ENCODE data around the gene IRF7. TPM values are rescaled to one million over a fixed set of nuclear protein-coding genes. Genes with fewer than 3 reads are reported as not detected.
"Not testable (repeated sequence)": the region's sequence is repeated elsewhere in the genome, so short reads cannot be mapped to it uniquely, and the experiment has no call there.

The IRF7 gene
- total RNA-seq (ENCODE audit: insufficient read depth, low replicate concordance) = 16.6 TPM

DNA sequence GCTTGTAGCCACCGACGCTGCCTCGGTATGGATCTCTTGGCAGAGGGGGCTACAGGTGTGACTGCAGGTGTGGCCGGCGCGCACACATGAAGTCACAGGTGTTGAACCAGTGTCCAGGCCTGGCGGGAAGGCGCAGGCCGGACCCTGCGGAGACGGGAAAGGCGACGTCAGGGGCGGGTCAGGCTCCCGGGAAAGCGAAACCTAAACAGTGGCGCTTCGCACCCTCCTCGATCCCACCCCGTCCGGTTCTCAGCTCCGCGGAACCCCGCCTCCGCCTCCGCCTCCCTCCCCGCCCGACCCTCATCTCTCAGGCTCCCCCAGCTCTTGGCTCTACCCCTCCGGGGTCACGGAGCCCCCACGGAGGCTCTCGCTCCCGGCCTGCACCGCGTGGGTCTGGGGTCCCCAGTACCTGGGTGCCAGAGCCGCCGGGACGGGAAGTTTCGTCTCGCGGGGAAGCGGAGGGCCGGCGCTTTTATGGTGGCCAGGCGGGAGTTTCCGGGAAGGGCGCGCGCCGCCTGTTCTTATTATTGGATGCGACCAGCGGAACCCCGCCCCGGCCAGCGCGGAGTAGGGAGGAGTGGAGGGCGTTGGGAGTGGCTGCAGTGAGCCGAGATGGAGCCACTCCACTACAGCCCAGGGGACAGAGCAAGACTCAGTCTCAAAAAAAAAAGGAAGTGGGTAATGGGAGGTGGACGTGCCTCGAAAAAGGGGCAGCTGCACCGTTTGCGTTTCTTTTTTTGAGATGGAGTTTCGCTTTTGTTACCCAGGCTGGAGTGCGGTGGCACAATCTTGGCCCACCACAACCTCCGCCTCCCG, at the start of gene IRF7:
TSS of gene IRF7 (minus strand) at position 447 of the 816 bp plus-strand sequence. CDS start 586 bp downstream, outside the sequence.
- DNase-seq (ENCODE audit: low spot score) = peak; percentile 97

GRCh38 chr11:665062-665703, 49.4 kb upstream of the IRF7 start:
- DNase-seq (ENCODE audit: low spot score) = peak; percentile 95

DNA sequence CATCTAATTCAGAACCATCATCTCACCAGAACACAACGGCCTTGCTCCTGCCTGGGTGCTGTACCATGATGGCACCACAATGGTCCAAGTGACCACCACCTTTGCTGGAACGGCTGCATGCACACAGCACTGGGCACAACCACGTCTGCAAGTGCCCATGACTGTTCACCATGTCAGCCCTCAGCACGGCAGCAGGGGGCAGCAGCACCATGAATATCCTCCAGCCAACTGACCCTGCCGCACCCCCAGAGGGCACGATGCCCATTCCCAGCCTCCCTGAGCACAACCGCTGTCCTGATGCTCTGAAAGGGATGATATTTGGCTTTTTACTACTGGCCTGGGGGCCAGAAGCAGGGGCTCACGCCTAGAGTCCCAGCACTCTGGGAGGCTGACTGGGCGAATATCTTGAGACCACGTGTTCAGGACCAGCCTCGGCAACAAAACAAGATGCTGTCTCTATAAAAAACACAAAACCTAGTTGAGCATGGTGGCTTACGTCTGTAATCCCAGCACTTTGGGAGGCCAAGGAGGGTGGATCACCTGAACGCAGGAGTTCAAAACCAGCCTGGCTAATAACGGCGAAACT, 47.0 kb upstream of the IRF7 start:
- DNase-seq (ENCODE audit: low spot score) = peak; percentile 63

DNA sequence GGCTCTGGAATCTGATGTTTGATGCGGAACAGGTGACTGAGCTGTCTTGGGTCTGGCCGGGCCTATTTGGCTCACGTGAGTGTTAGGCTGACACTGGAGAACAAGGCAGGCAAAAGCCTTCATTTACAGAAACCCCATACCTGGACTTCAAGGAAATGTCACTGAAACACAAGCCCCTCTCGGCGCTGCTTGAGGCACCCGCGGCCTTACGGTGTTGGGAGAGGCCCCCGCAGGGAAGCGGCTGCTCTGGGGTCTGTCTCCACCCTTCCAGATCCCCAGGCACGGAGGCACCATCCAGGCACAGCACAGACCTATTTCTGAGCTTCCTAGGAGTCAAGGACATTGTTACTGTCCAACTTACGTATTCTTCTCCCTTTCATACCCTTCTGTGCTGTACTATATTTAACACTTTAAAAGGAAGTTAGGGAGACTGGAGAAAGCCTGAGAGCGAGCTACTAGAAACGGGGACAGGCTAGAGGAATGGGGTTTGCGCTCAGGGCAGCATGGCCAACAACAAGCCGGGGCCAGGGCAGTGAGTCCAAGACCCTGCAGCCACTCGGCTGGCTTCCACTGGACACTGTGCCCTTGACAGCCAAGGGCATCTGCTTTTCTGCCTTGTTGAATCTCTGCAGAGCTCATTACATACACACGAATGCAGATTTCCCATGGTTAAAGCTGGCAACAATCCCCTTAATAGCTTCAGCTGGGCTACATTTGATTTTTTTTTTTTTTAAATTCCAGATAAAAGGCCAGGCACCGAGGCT, 45.1 kb upstream of the IRF7 start:
- no peak for DNase-seq (ENCODE audit: low spot score)

DNA sequence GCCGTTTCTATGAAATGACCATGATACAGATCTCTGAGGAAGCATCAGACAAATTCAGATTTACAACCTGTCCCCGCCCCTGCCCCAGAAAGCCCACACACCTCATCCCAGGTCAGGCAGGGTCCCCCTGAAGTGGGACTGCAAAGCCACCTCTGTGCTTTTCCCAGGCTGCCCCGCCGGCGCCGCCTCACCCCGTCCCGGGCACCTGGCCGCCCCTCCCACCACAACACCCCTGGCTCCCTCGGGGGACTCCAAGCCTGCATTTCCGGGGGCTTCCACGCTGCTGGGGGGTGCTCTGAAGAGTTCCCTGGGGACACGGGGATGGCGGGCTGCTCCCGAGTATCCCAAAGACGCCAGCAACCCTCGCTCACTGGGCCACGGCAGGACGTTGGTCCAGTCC, 44.5 kb upstream of the IRF7 start:
- no peak for DNase-seq (ENCODE audit: low spot score)

DNA sequence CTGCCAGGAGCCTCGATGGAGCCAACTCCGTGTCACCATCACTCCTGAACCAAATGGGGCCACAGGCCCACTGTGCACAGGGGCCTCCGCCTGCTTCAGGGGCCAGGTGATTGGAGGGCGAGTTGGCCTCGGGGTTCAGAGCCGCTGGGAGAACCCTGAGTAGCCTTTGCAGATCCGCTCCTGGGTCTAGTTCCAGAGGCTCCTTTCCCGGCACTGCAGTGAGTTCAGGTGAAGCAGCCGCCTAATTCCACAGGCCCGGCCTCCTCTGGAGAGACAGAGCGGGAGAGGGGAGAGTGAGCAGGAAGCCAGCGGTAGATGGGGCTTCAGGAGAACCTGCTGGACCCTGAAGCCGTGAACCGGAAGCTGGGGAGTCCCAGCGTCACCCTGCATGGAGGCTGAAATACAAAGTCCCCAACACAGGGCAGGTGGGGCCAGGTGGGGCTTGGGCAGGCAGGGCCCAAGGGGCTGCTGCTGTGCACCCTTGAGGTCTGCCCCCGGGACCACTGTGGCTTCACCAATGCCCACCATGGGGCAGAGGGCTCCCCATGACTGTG, 43.9 kb upstream of the IRF7 start:
- DNase-seq (ENCODE audit: low spot score) = no peak

DNA sequence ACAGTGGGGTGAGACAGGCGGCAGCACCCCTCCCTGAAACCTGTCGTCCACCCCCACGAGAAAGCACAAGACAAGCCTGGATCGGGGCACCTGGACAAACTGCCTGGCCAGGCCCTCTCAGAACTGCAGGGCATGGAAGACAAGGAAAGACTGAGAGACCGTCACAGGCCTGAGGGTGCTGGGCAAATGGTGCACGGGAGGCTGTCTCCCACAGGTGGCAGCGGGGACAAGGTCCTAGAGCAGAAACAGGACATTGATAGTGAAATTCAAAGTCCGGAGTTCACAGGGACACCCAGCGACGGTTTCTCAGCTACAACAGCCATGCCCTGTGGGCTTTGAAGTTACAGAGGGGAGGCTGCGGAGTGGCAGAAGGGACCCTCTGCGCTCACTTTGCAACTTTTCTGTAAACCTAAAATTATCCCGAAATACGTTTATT, 42.0 kb upstream of the IRF7 start:
- DNase-seq (ENCODE audit: low spot score) = no peak

DNA sequence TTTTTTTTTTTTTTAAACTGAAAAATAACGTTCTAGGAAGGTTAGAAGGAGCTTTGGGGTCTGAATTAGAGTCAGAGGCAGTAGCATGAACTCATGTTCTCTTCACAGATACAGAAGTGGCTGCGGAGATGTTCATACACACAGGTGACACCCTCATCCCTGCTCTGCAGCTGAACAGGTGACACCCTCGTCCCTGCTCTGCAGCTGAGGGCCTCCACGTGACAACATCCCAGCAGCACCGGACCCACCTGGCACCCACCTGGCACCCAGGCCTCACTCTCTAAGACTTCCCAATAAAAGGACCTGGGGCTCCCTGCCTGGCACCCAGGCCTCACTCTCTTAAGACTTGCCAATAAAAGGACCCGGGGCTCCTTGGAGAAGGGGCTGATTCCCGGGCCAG, 41.1 kb upstream of the IRF7 start:
- DNase-seq (ENCODE audit: low spot score) = no peak

GRCh38 chr11:656426-656825, 40.7 kb upstream of the IRF7 start:
- no peak for DNase-seq (ENCODE audit: low spot score)

DNA sequence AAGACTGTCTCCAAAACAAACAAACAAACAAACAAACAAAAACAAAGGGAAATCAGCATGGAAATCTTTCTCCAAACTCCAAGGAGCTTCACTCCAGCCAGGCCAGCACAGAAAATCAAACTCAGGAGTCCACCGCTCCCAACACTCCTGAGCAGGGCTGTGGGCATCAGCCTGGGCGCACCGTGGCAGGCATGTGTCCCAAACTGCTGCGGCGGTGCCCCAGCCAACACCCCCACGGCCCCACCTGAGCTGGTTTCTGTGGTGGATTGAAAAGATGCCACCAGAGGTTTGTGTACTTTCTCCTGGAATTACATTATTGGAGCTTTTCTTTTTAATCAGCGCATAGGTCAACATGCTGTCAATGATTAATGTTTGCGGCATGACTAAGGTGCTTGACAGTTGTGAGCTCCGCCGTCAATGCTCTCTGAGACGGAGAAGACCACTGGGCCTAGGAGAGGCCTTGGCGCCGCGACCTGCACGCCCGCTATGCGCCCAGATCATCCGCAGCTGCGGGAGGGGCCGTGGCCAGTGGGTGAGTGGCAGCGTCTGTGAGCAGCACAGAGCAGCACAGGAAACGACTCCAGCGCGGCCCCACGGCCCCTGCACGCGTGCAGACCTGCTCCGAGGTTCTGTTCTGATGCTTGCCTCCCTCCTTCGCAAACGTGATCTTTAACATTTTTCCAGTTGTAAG, 39.4 kb upstream of the IRF7 start:
- DNase-seq (ENCODE audit: low spot score) = no peak

GRCh38 chr11:654444-654843, 38.7 kb upstream of the IRF7 start:
- DNase-seq (ENCODE audit: low spot score) = not testable (repeated sequence)

- no peak for DNase-seq (ENCODE audit: low spot score)
Measured at GRCh38 chr11:653837-654236, 38.1 kb upstream of the IRF7 start.

DNA sequence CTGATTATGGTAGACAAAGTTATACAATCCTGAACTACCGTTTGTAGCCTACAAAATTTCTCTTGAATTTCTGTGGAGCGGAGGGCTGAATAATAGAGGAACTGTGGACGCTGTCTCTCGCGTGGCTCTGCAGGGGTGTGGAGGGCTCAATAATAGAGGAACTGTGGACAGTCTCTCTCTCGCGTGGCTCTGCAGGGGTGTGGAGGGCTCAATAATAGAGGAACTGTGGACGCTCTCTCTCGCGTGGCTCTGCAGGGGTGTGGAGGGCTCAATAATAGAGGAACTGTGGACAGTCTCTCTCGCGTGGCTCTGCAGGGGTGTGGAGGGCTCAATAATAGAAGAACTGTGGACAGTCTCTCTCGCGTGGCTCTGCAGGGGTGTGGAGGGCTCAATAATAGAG, 37.4 kb upstream of the IRF7 start:
- not testable (repeated sequence) for DNase-seq (ENCODE audit: low spot score)

GRCh38 chr11:650482-650881, 34.7 kb upstream of the IRF7 start:
- DNase-seq (ENCODE audit: low spot score) = no peak

DNA sequence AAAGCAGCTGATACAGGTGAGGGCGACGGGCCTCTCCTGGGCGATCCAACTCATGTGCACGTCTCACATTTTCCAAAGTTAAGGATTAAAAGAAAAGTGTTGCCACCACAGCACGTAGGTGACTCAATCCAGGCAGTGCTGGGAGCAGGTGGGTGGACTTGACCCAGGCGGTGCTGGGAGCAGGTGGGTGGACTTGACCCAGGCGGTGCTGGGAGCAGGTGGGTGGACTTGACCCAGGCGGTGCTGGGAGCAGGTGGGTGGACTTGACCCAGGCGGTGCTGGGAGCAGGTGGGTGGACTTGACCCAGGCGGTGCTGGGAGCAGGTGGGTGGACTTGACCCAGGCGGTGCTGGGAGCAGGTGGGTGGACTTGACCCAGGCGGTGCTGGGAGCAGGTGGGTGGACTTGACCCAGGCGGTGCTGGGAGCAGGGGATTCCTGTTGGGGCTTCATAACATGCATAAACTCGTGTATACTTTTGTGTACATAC, 32.0 kb upstream of the IRF7 start:
- not testable (repeated sequence) for DNase-seq (ENCODE audit: low spot score)

- DNase-seq (ENCODE audit: low spot score) = no peak
Measured at GRCh38 chr11:646214-646613, 30.5 kb upstream of the IRF7 start.

GRCh38 chr11:645536-645935, 29.8 kb upstream of the IRF7 start:
- DNase-seq (ENCODE audit: low spot score) = no peak

GRCh38 chr11:643849-644738, 28.3 kb upstream of the IRF7 start:
- DNase-seq (ENCODE audit: low spot score) = no peak

DNA sequence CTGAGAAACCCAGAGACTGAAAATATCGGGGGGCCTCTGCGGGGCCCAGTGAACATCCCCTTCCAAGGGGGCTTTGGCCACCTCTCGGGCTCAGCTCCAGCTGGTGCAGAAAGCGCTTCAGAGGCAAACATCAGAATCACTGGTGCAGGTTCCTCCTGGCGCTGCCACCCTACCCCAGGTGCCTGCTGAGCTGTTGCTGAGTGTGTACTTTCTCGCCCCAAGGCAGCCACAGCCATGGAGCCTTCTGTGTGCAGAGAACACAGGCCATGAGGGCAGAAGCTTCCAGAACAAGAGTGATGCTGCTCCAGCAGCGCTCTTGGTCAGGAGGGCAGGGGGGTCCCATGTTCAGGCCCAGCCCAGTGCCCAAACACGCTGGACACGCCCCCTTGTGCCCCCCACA, 27.6 kb upstream of the IRF7 start:
- DNase-seq (ENCODE audit: low spot score) = no peak
